ENCODE data around the gene CFI.

Gene CFI

GRCh38 chr4:109745830-109746229 lies 56.0 kb downstream of the CFI start:
- H3K4me3 ChIP-seq (replicated peaks; ENCODE audit: insufficient read depth, low read length) = no peak overlapping the region
- TF ChIP-seq GABPA (IDR thresholded peaks at IDR 0.05; ENCODE audit: low read depth) (no peak), SPI1 (IDR thresholded peaks at IDR 0.05; ENCODE audit: borderline replicate concordance, low read depth) (no peak), POLR2AphosphoS5 (IDR thresholded peaks at IDR 0.05; ENCODE audit: low read depth) (no peak), CTCF (IDR thresholded peaks at IDR 0.05; ENCODE audit: insufficient read depth, low read length) (no peak)
- no peak overlapping the region for H3K27ac ChIP-seq (replicated peaks)
- DNase-seq (ENCODE audit: low read depth in 1 of 2, low spot score in 1 of 2) = no peak
- peaks cover 3% of the 10 kb centered on the region for H3K27me3 ChIP-seq (ENCODE audit: insufficient read depth, poor library complexity, severe bottlenecking)

- no peak for TF ChIP-seq POLR2AphosphoS5 (IDR thresholded peaks at IDR 0.05; ENCODE audit: low read depth)
- TF ChIP-seq CTCF (IDR thresholded peaks at IDR 0.05; ENCODE audit: insufficient read depth, low read length) = no peak
- TF ChIP-seq REST (IDR thresholded peaks at IDR 0.05; ENCODE audit: insufficient replicate concordance, low read depth) = no peak
- no peak for TF ChIP-seq SPI1 (IDR thresholded peaks at IDR 0.05; ENCODE audit: borderline replicate concordance, low read depth)
- TF ChIP-seq GABPA (IDR thresholded peaks at IDR 0.05; ENCODE audit: low read depth) = no peak
- Histone ChIP-seq H3K27ac (replicated peaks) (no peak overlapping the region), H3K4me3 (replicated peaks; ENCODE audit: insufficient read depth, low read length) (no peak overlapping the region), H3K27me3 (ENCODE audit: insufficient read depth, poor library complexity, severe bottlenecking) (peaks cover 3% of the 10 kb centered on the region)
- DNase-seq (ENCODE audit: low read depth in 1 of 2, low spot score in 1 of 2) = no peak
These were observed 62.3 kb downstream of the CFI start for GRCh38 chr4:109739547-109739946.

GRCh38 chr4:109738104-109738872 lies 63.5 kb downstream of the CFI start:
- DNase-seq (ENCODE audit: low read depth in 1 of 2, low spot score in 1 of 2) = no peak
- no peaks in the 10 kb centered on the region for H3K27me3 ChIP-seq (ENCODE audit: insufficient read depth, poor library complexity, severe bottlenecking)
- no peak overlapping the region for H3K27ac ChIP-seq (replicated peaks)
- no peak for TF ChIP-seq POLR2AphosphoS5 (IDR thresholded peaks at IDR 0.05; ENCODE audit: low read depth)
- TF ChIP-seq REST (IDR thresholded peaks at IDR 0.05; ENCODE audit: insufficient replicate concordance, low read depth) = no peak
- no peak for TF ChIP-seq CTCF (IDR thresholded peaks at IDR 0.05; ENCODE audit: insufficient read depth, low read length)
- no peak for TF ChIP-seq GABPA (IDR thresholded peaks at IDR 0.05; ENCODE audit: low read depth)
- TF ChIP-seq SPI1 (IDR thresholded peaks at IDR 0.05; ENCODE audit: borderline replicate concordance, low read depth) = no peak
- no peak overlapping the region for H3K4me3 ChIP-seq (replicated peaks; ENCODE audit: insufficient read depth, low read length)
